Activated CD4-positive, alpha-beta T cell treated with anti-CD3 and anti-CD28 coated beads, Interleukin-10, Interleukin-2, amounts not matched to agents 100 ng/mL and 50 ng/mL, durations not matched to agents 16 hours and 8 hours (primary cell): ENCODE results near the gene ZFYVE16.

ENCODE experiments used
- DNase-seq: peaks from one replicate; pipeline ENCODE4 v3.0.0-alpha.2; 2020

ZFYVE16 gene

GRCh38 chr5:80491296-80491695, 83.4 kb downstream of the ZFYVE16 start:
- DNase-seq = no peak

GRCh38 chr5:80492741-80493140, 84.9 kb downstream of the ZFYVE16 start:
- peak; percentile 4 for DNase-seq

- DNase-seq = peak; percentile 4
These were observed 85.6 kb downstream of the ZFYVE16 start for GRCh38 chr5:80493443-80493842.

- DNase-seq = no peak
These were observed 88.0 kb downstream of the ZFYVE16 start for GRCh38 chr5:80495891-80496290.

- DNase-seq = no peak
These were observed 94.9 kb downstream of the ZFYVE16 start for GRCh38 chr5:80502800-80503199.

GRCh38 chr5:80503641-80504040, 95.8 kb downstream of the ZFYVE16 start:
- DNase-seq = no peak

- DNase-seq = no peak
These were observed 97.0 kb downstream of the ZFYVE16 start for GRCh38 chr5:80504833-80505232.

- DNase-seq = no peak
These were observed 99.8 kb downstream of the ZFYVE16 start for GRCh38 chr5:80507663-80508062.

GRCh38 chr5:80508844-80509243, 101.0 kb downstream of the ZFYVE16 start:
- DNase-seq = no peak

- DNase-seq = no peak
These were observed 101.5 kb downstream of the ZFYVE16 start for GRCh38 chr5:80509362-80509761.

GRCh38 chr5:80516826-80517225, 109.0 kb downstream of the ZFYVE16 start:
- DNase-seq = peak; percentile 43
